ENCODE measurements around the gene SPATA1. TPM values are rescaled to one million over a fixed set of nuclear protein-coding genes. Genes with fewer than 3 reads are reported as not detected.

Gene SPATA1
- total and polyA plus RNA-seq, 7 donors = 0.08 to 1.4 (median 0.92) TPM; not detected in 2

GRCh38 chr1:84581648-84582047 is 75.5 kb downstream of the SPATA1 start:
- H3K27me3 ChIP-seq (ENCODE audit: insufficient read depth in 3 of 3, low read length in 2 of 3) = no peaks in the 10 kb centered on the region
- TF ChIP-seq, protein P1, sequence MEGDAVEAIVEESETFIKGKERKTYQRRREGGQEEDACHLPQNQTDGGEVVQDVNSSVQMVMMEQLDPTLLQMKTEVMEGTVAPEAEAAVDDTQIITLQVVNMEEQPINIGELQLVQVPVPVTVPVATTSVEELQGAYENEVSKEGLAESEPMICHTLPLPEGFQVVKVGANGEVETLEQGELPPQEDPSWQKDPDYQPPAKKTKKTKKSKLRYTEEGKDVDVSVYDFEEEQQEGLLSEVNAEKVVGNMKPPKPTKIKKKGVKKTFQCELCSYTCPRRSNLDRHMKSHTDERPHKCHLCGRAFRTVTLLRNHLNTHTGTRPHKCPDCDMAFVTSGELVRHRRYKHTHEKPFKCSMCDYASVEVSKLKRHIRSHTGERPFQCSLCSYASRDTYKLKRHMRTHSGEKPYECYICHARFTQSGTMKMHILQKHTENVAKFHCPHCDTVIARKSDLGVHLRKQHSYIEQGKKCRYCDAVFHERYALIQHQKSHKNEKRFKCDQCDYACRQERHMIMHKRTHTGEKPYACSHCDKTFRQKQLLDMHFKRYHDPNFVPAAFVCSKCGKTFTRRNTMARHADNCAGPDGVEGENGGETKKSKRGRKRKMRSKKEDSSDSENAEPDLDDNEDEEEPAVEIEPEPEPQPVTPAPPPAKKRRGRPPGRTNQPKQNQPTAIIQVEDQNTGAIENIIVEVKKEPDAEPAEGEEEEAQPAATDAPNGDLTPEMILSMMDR (IDR thresholded peaks at IDR 0.05) = no peak
- no peak overlapping the region for H3K4me3 ChIP-seq
- H3K27ac ChIP-seq = no peak overlapping the region
- intact Hi-C loops (cut with DNase I) = no loop called here
- no peaks in the 10 kb centered on the region for H3K36me3 ChIP-seq (ENCODE audit: insufficient read depth in 1 of 2, low read depth in 1 of 2)
- H3K4me1 ChIP-seq = no peaks in the 10 kb centered on the region
- ATAC-seq = no peak
- DNase-seq = no peak
- 79 to 89% (median 81%) methylated on average over 3 of the region's 3 CpGs for WGBS, 3 donors
- H3K9me3 ChIP-seq = no peaks in the 10 kb centered on the region

DNA sequence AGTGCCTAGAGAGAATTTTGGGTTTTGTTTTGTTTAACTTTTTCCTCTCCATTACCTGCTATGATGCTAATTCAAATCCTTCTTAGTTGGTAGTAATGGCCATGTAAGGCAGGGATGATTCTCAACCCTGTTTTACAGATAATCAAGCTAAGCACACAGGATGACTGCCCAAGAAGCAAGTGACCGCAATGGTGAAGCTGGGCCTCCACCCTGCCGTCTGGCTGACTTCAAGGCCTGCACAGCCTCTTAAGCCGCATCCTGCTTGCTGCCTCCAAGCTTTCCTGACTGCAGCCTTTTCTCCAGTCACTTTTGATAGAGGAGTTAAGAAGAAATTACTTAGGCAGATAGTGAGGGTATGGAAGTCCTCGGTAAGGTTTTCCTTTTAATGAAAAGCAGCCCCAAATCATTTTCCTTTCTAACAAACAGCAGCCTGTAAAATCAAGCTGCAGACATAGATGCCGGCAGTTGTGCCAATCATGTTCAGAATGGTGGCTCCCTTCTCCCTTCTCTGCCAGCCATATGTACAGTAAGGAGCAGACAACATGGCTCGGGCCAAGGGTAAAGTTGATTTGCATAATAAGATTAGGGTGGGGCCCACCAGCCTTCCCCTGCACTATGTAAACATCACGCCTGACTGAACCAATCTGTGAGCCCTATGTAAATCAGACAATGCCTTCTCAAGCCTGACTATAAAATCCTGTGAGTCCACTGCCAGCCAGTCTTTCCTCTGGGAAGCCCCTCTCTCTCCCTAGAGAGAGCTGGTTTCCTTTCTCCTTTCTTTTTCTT is 76.8 kb downstream of the SPATA1 start:
- no peaks in the 10 kb centered on the region for H3K9me3 ChIP-seq
- TF ChIP-seq, protein P1 (IDR thresholded peaks at IDR 0.05) = no peak
- H3K36me3 ChIP-seq (ENCODE audit: insufficient read depth in 1 of 2, low read depth in 1 of 2) = no peaks in the 10 kb centered on the region
- no peak overlapping the region for H3K4me3 ChIP-seq
- H3K4me1 ChIP-seq = peaks cover 9% of the 10 kb centered on the region
- ATAC-seq = no peak
- no peak for DNase-seq
- no peaks in the 10 kb centered on the region for H3K27me3 ChIP-seq (ENCODE audit: insufficient read depth in 3 of 3, low read length in 2 of 3)
- H3K27ac ChIP-seq = no peak overlapping the region
- intact Hi-C loops (cut with DNase I) = no loop called here
- 77 to 83% (median 82%) methylated on average over 7 of the region's 7 CpGs for WGBS, 3 donors

GRCh38 chr1:84583648-84584047 is 77.5 kb downstream of the SPATA1 start:
- H3K4me3 ChIP-seq = no peak overlapping the region
- H3K36me3 ChIP-seq (ENCODE audit: insufficient read depth in 1 of 2, low read depth in 1 of 2) = no peaks in the 10 kb centered on the region
- no peak for DNase-seq
- intact Hi-C loops (cut with DNase I) = no loop called here
- H3K27ac ChIP-seq = no peak overlapping the region
- TF ChIP-seq, protein P1 (IDR thresholded peaks at IDR 0.05) = no peak
- H3K9me3 ChIP-seq = no peaks in the 10 kb centered on the region
- no peaks in the 10 kb centered on the region for H3K27me3 ChIP-seq (ENCODE audit: insufficient read depth in 3 of 3, low read length in 2 of 3)
- no peak for ATAC-seq
- H3K4me1 ChIP-seq = peaks cover 12% of the 10 kb centered on the region
- 67 to 72% (median 67%) methylated on average over 10 of the region's 10 CpGs for WGBS, 3 donors

- Histone ChIP-seq H3K4me3 (no peak overlapping the region), H3K27ac (no peak overlapping the region), H3K27me3 (ENCODE audit: insufficient read depth in 3 of 3, low read length in 2 of 3) (no peaks in the 10 kb centered on the region), H3K9me3 (no peaks in the 10 kb centered on the region), H3K36me3 (ENCODE audit: insufficient read depth in 1 of 2, low read depth in 1 of 2) (no peaks in the 10 kb centered on the region), H3K4me1 (peaks cover 12% of the 10 kb centered on the region)
- ATAC-seq = no peak
- 78 to 87% (median 81%) methylated on average over 2 of the region's 2 CpGs for WGBS, 3 donors
- DNase-seq = no peak
- TF ChIP-seq, protein P1 (IDR thresholded peaks at IDR 0.05) = no peak
- intact Hi-C loops (cut with DNase I) = no loop called here
Observed at GRCh38 chr1:84584126-84584525, 77.9 kb downstream of the SPATA1 start.

- Histone ChIP-seq H3K4me1 (peaks cover 12% of the 10 kb centered on the region), H3K27me3 (ENCODE audit: insufficient read depth in 3 of 3, low read length in 2 of 3) (no peaks in the 10 kb centered on the region), H3K9me3 (no peaks in the 10 kb centered on the region), H3K4me3 (no peak overlapping the region), H3K27ac (no peak overlapping the region), H3K36me3 (ENCODE audit: insufficient read depth in 1 of 2, low read depth in 1 of 2) (no peaks in the 10 kb centered on the region)
- DNase-seq = no peak
- ATAC-seq = no peak
- TF ChIP-seq, protein P1 (IDR thresholded peaks at IDR 0.05) = no peak
- WGBS, 3 donors = 44 to 100% (median 45%) methylated on average over 1 of the region's 1 CpG
- intact Hi-C loops (cut with DNase I) = no loop called here
Observed at GRCh38 chr1:84585803-84586202, 79.6 kb downstream of the SPATA1 start.
